Measurements from ENCODE around the gene FZD4. TPM values are rescaled to one million over a fixed set of nuclear protein-coding genes. Genes with fewer than 3 reads are reported as not detected.

The FZD4 gene
- total RNA-seq, 1 experiment from 2014 or later: 4.4 TPM

DNA sequence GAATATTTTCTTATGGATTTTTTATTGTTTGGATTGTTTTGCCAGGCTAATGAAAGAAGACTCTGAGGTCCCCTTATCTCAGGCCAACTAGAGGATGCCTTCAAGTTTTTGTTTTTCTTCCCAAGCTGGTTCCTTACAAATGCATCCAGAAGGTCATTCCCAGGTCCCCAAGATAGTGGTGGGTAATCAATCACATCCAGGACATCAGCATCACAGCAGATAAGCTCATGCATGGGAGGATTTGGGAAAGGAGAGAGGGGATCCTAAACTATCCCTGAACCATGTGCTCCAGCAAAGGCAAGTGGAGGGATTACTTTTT lies 20.7 kb downstream of the FZD4 start:
- H3K27me3 ChIP-seq (ENCODE audit: insufficient read depth, low read length): no peaks in the 10 kb centered on the region
- H3K79me2 ChIP-seq (ENCODE audit: insufficient read depth, low read length): no peaks in the 10 kb centered on the region
- no peak overlapping the region for H3K4me2 ChIP-seq (ENCODE audit: low read length)
- BruUV-seq (replicated peaks): no TSS peak
- ATAC-seq (no peak), DNase-seq (ENCODE audit: low read depth, low spot score) (no peak)
- H3K27ac ChIP-seq (ENCODE audit: low read depth, low read length): no peak overlapping the region
- no peak overlapping the region for H3K9ac ChIP-seq (ENCODE audit: low read length)
- no peaks in the 10 kb centered on the region for H3K9me2 ChIP-seq (ENCODE audit: insufficient read depth)
- no peaks in the 10 kb centered on the region for H3K4me1 ChIP-seq (ENCODE audit: control insufficient read depth in 1 of 2, insufficient read depth in 2 of 2, low read length in 2 of 2)
- no peaks in the 10 kb centered on the region for H3K36me3 ChIP-seq (ENCODE audit: control insufficient read depth in 1 of 2, insufficient read depth in 2 of 2, low read length in 2 of 2)
- H2AFZ ChIP-seq (ENCODE audit: low read depth, low read length, poor library complexity, severe bottlenecking): no peak overlapping the region
- POLR2A ChIA-PET: no interaction called here
- CTCF ChIA-PET: no interaction called here
- TF ChIP-seq CEBPB (IDR thresholded peaks at IDR 0.05; ENCODE audit: low read depth) (no peak), TCF7L2 (IDR thresholded peaks at IDR 0.05; ENCODE audit: borderline replicate concordance, extremely low read depth, insufficient read depth, insufficient read length) (no peak), REST (IDR thresholded peaks at IDR 0.05; ENCODE audit: low read depth) (no peak), EZH2phosphoT487 (IDR thresholded peaks at IDR 0.05; ENCODE audit: borderline replicate concordance) (no peak), ZFX (IDR thresholded peaks at IDR 0.05) (no peak), FOSL1 (IDR thresholded peaks at IDR 0.05; ENCODE audit: low read depth) (no peak), EZH2 (IDR thresholded peaks at IDR 0.05) (no peak), POLR2AphosphoS5 (IDR thresholded peaks at IDR 0.05; ENCODE audit: low read depth, low read length) (no peak), CBX3 (IDR thresholded peaks at IDR 0.05; ENCODE audit: low read depth) (no peak), ATF3 (IDR thresholded peaks at IDR 0.05) (no peak), EGR1 (IDR thresholded peaks at IDR 0.05; ENCODE audit: low read depth) (no peak)
- TF ChIP-seq, protein P1, sequence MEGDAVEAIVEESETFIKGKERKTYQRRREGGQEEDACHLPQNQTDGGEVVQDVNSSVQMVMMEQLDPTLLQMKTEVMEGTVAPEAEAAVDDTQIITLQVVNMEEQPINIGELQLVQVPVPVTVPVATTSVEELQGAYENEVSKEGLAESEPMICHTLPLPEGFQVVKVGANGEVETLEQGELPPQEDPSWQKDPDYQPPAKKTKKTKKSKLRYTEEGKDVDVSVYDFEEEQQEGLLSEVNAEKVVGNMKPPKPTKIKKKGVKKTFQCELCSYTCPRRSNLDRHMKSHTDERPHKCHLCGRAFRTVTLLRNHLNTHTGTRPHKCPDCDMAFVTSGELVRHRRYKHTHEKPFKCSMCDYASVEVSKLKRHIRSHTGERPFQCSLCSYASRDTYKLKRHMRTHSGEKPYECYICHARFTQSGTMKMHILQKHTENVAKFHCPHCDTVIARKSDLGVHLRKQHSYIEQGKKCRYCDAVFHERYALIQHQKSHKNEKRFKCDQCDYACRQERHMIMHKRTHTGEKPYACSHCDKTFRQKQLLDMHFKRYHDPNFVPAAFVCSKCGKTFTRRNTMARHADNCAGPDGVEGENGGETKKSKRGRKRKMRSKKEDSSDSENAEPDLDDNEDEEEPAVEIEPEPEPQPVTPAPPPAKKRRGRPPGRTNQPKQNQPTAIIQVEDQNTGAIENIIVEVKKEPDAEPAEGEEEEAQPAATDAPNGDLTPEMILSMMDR (IDR thresholded peaks at IDR 0.05 in 2 of 3, conservative IDR thresholded peaks at IDR 0.05 in 1 of 3; ENCODE audit: borderline replicate concordance in 1 of 3, insufficient read depth in 1 of 3, low read depth in 2 of 3, low read length in 2 of 3): no peak
- intact Hi-C loops (cut with micrococcal nuclease): no loop called here
- H3K4me3 ChIP-seq (replicated peaks in 1 of 2; ENCODE audit: low read depth in 1 of 2, low read length in 2 of 2): no peak overlapping the region
- RAD21 ChIA-PET (ENCODE audit: low non-redundant PET in 1 of 2, low total read pairs in 2 of 2, uncharacterized antibody in 2 of 2, unreplicated experiment in 2 of 2): no interaction called here
- no peaks in the 10 kb centered on the region for H4K20me1 ChIP-seq (ENCODE audit: insufficient read depth)
- no peaks in the 10 kb centered on the region for H3K9me3 ChIP-seq (ENCODE audit: control insufficient read depth in 1 of 2, insufficient read depth in 1 of 2, low read depth in 1 of 2, low read length in 2 of 2)
